ENCODE results near the gene NBPF9. TPM values are rescaled to one million over a fixed set of nuclear protein-coding genes. Genes with fewer than 3 reads are reported as not detected.
"Not testable (repeated sequence)": the region's sequence is repeated elsewhere in the genome, so short reads cannot be mapped to it uniquely, and the experiment has no call there.

The NBPF9 gene
- total and polyA plus RNA-seq, 2 of the 4 experiments (the other 2 are of a cell fraction) = 15.2 to 17.3 TPM

DNA sequence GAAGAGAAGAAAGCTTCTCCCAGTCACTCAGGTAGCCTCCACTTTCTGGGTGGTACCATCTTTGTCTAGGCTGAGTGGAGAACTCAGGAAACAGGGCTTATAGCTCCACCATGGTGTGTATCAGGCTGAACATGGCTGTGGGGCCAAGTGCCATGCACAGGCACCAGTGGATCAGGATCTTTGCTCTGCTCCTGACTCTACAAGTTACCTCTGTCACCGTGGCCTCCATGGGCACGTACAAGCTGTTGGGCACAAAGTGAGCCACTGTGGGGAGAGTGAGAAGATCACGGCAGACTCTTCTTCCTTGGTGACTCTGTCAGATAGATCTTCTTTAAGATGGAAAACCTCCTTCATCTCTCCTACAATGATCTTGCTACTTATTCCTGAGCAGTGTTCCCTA lies 93.6 kb downstream of the NBPF9 start:
- dilution Hi-C loops (cut with HindIII; ENCODE audit: low sequenced_read_pairs, unreplicated experiment); H2AK9ac ChIP-seq (replicated peaks; ENCODE audit: low read depth, low read length, poor library complexity); ATAC-seq (ENCODE audit: low read depth); H3K9me3 ChIP-seq (ENCODE audit: control insufficient read depth, insufficient read depth, low read length); H3K27ac ChIP-seq (ENCODE audit: insufficient read depth, low read length); H3K4me2 ChIP-seq (ENCODE audit: low read depth, low read length); H3K14ac ChIP-seq (replicated peaks; ENCODE audit: low read depth, low read length); H3K56ac ChIP-seq (ENCODE audit: extremely low read depth, insufficient read depth, low read length); H3K4me1 ChIP-seq (ENCODE audit: control insufficient read depth, insufficient read depth, low read length); H2BK5ac ChIP-seq (ENCODE audit: low read depth, low read length, poor library complexity, severe bottlenecking); H3K4ac ChIP-seq (ENCODE audit: low read depth, low read length); POLR2A ChIA-PET (ENCODE audit: unreplicated experiment); H3K9me1 ChIP-seq (ENCODE audit: insufficient read depth, low read length); H3K23ac ChIP-seq (ENCODE audit: low read depth, low read length); H3K36me3 ChIP-seq (ENCODE audit: control insufficient read depth, insufficient read depth, low read length); H4K91ac ChIP-seq (ENCODE audit: insufficient read depth, low read depth, low read length); H3K18ac ChIP-seq (ENCODE audit: low read depth, low read length); H2BK120ac ChIP-seq (ENCODE audit: low read depth, low read length); H2AFZ ChIP-seq (replicated peaks; ENCODE audit: low read length, poor library complexity); CTCF ChIA-PET; H4K8ac ChIP-seq (ENCODE audit: low read depth in 2 of 2, low read length in 2 of 2); intact Hi-C loops (cut with micrococcal nuclease); H3K9ac ChIP-seq (ENCODE audit: low read depth, low read length); H2AK5ac ChIP-seq (ENCODE audit: low read depth, low read length); H2BK15ac ChIP-seq (ENCODE audit: low read depth, low read length); in situ Hi-C loops (cut with MboI; ENCODE audit: low sequenced_read_pairs); H3K4me3 ChIP-seq (ENCODE audit: insufficient read depth, low read depth, low read length); H4K5ac ChIP-seq (ENCODE audit: low read depth, low read length); H4K20me1 ChIP-seq (ENCODE audit: insufficient read depth, low read length); H3K79me1 ChIP-seq (ENCODE audit: low read depth in 1 of 2, low read length in 2 of 2); DNase-seq; H2BK20ac ChIP-seq (ENCODE audit: low read depth, low read length); BruUV-seq (replicated peaks); H3K27me3 ChIP-seq (ENCODE audit: control insufficient read depth, insufficient read depth, low read length): not testable (repeated sequence)
- WGBS, 2 experiments (ENCODE audit: extremely low coverage in 2 of 2, insufficient read length in 1 of 2) = no CpG with 5 or more reads among the region's 3 CpGs

DNA sequence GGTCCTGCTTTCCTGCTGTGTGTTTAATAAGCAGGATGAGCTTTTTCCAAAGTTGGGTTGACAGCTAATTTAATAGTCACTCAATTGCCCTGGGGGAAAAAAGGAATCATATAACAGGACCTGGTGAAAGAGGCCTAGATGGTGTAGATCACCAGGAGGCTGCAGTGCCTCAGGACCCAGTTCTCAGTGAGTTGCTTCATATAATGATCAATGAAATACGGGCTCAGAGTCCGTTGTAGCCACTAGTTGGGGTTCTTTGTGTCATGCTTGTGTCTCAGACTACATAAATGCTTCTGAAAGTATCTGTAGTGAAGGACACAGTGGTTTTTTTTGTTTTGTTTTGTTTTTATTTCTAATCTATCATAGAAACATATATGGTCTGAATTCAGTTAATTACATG lies 94.6 kb downstream of the NBPF9 start:
- DNase-seq; in situ Hi-C loops (cut with MboI; ENCODE audit: low sequenced_read_pairs); H3K9ac ChIP-seq (ENCODE audit: low read depth, low read length); H3K14ac ChIP-seq (replicated peaks; ENCODE audit: low read depth, low read length); H3K23ac ChIP-seq (ENCODE audit: low read depth, low read length); H2BK5ac ChIP-seq (ENCODE audit: low read depth, low read length, poor library complexity, severe bottlenecking); dilution Hi-C loops (cut with HindIII; ENCODE audit: low sequenced_read_pairs, unreplicated experiment); H3K4me2 ChIP-seq (ENCODE audit: low read depth, low read length); H2BK20ac ChIP-seq (ENCODE audit: low read depth, low read length); H2AK9ac ChIP-seq (replicated peaks; ENCODE audit: low read depth, low read length, poor library complexity); H3K79me1 ChIP-seq (ENCODE audit: low read depth in 1 of 2, low read length in 2 of 2); H4K91ac ChIP-seq (ENCODE audit: insufficient read depth, low read depth, low read length); BruUV-seq (replicated peaks); H3K4me3 ChIP-seq (ENCODE audit: insufficient read depth, low read depth, low read length); H4K5ac ChIP-seq (ENCODE audit: low read depth, low read length); H3K4ac ChIP-seq (ENCODE audit: low read depth, low read length); H3K18ac ChIP-seq (ENCODE audit: low read depth, low read length); H3K9me1 ChIP-seq (ENCODE audit: insufficient read depth, low read length); POLR2A ChIA-PET (ENCODE audit: unreplicated experiment); intact Hi-C loops (cut with micrococcal nuclease); H2BK120ac ChIP-seq (ENCODE audit: low read depth, low read length); H2AK5ac ChIP-seq (ENCODE audit: low read depth, low read length); H4K20me1 ChIP-seq (ENCODE audit: insufficient read depth, low read length); H3K36me3 ChIP-seq (ENCODE audit: control insufficient read depth, insufficient read depth, low read length); H3K27me3 ChIP-seq (ENCODE audit: control insufficient read depth, insufficient read depth, low read length); H3K4me1 ChIP-seq (ENCODE audit: control insufficient read depth, insufficient read depth, low read length); ATAC-seq (ENCODE audit: low read depth); H3K9me3 ChIP-seq (ENCODE audit: control insufficient read depth, insufficient read depth, low read length); H2BK15ac ChIP-seq (ENCODE audit: low read depth, low read length); H2AFZ ChIP-seq (replicated peaks; ENCODE audit: low read length, poor library complexity); H3K27ac ChIP-seq (ENCODE audit: insufficient read depth, low read length); H3K56ac ChIP-seq (ENCODE audit: extremely low read depth, insufficient read depth, low read length); CTCF ChIA-PET; H4K8ac ChIP-seq (ENCODE audit: low read depth in 2 of 2, low read length in 2 of 2): not testable (repeated sequence)
- WGBS, 2 experiments (ENCODE audit: extremely low coverage in 2 of 2, insufficient read length in 1 of 2) = no CpG with 5 or more reads among the region's 2 CpGs
